ENCODE data around the gene IQSEC3.

The IQSEC3 gene

GRCh38 chr12:168763-169525, 102.4 kb downstream of the IQSEC3 start:
- intact Hi-C loops (cut with DNase I; ENCODE audit: low total_unique reads): no loop called here
- H3K36me3 ChIP-seq: no peaks in the 10 kb centered on the region
- H3K9me3 ChIP-seq: no peaks in the 10 kb centered on the region
- no peak for DNase-seq
- no peak overlapping the region for H3K27ac ChIP-seq
- H3K27me3 ChIP-seq: peaks cover 0 to 64% of the 10 kb centered on the region in 2 donors
- no peak overlapping the region for H3K4me3 ChIP-seq
- no peak for TF ChIP-seq CTCF (IDR thresholded peaks at IDR 0.05)
- H3K4me1 ChIP-seq: no peaks in the 10 kb centered on the region

- no peak for TF ChIP-seq CTCF (IDR thresholded peaks at IDR 0.05)
- no peak for DNase-seq
- Histone ChIP-seq H3K36me3 (no peaks in the 10 kb centered on the region), H3K4me3 (no peak overlapping the region), H3K9me3 (no peaks in the 10 kb centered on the region), H3K4me1 (no peaks in the 10 kb centered on the region), H3K27ac (no peak overlapping the region), H3K27me3 (peaks cover 0 to 56% of the 10 kb centered on the region in 2 donors)
- intact Hi-C loops (cut with DNase I; ENCODE audit: low total_unique reads): no loop called here
Observed at GRCh38 chr12:169528-170370, 103.2 kb downstream of the IQSEC3 start.

GRCh38 chr12:170371-171225, 104.0 kb downstream of the IQSEC3 start:
- TF ChIP-seq CTCF (IDR thresholded peaks at IDR 0.05): no peak
- H3K9me3 ChIP-seq: no peaks in the 10 kb centered on the region
- H3K27ac ChIP-seq: no peak overlapping the region
- intact Hi-C loops (cut with DNase I; ENCODE audit: low total_unique reads): no loop called here
- peaks cover 0 to 49% of the 10 kb centered on the region in 2 donors for H3K27me3 ChIP-seq
- no peak overlapping the region for H3K4me3 ChIP-seq
- H3K4me1 ChIP-seq: peaks cover 0 to 5% (median 1%) of the 10 kb centered on the region in 4 donors
- no peak for DNase-seq
- H3K36me3 ChIP-seq: no peaks in the 10 kb centered on the region

GRCh38 chr12:171276-171675, 104.7 kb downstream of the IQSEC3 start:
- peaks cover 0 to 10% (median 4%) of the 10 kb centered on the region in 4 donors for H3K4me1 ChIP-seq
- H3K36me3 ChIP-seq: no peaks in the 10 kb centered on the region
- intact Hi-C loops (cut with DNase I; ENCODE audit: low total_unique reads): no loop called here
- no peak for TF ChIP-seq CTCF (IDR thresholded peaks at IDR 0.05)
- H3K27me3 ChIP-seq: peaks cover 0 to 43% of the 10 kb centered on the region in 2 donors
- no peaks in the 10 kb centered on the region for H3K9me3 ChIP-seq
- no peak overlapping the region for H3K4me3 ChIP-seq
- no peak overlapping the region for H3K27ac ChIP-seq
- DNase-seq: no peak

Measured in tibial artery (tissue), 4 donors.